T-helper 2 cell treated with Interferon-gamma antibody and Interleukin-4, amounts not matched to agents 5 μg/mL and 100 μg/mL, for 36 hours (primary cell): ENCODE measurements around the gene MSMB.
"Not testable (repeated sequence)": the region's sequence is repeated elsewhere in the genome, so short reads cannot be mapped to it uniquely, and the experiment has no call there.

Experiments used
- DNase-seq: peaks from one replicate; pipeline ENCODE4 v3.0.0; 2021; ENCODE audit warnings: low spot score
- H3K27ac Mint-ChIP-seq: one replicate; pipeline ENCODE4 v1.8.0; 2021; ENCODE audit warnings: mild to moderate bottlenecking, mixed read lengths
- H3K27me3 Mint-ChIP-seq: one replicate; pipeline ENCODE4 v1.8.0; 2021; ENCODE audit warnings: low read depth, mixed read lengths
- H3K36me3 Mint-ChIP-seq: one replicate; pipeline ENCODE4 v1.8.0; 2021; ENCODE audit warnings: low read depth, mixed read lengths
- H3K4me1 Mint-ChIP-seq: one replicate; pipeline ENCODE4 v1.8.0; 2021; ENCODE audit warnings: low read depth, mixed read lengths
- H3K4me3 Mint-ChIP-seq: one replicate; pipeline ENCODE4 v1.8.0; 2022; ENCODE audit warnings: mild to moderate bottlenecking, moderate library complexity, mixed read lengths
- H3K9me3 Mint-ChIP-seq: one replicate; pipeline ENCODE4 v1.8.0; 2021; ENCODE audit warnings: mixed read lengths

Gene MSMB

GRCh38 chr10:46055771-46056170 lies 9.7 kb upstream of the MSMB start:
- Mint-ChIP-seq H3K9me3 (no peaks in the 10 kb centered on the region), H3K27me3 (peaks cover 13% of the 10 kb centered on the region), H3K27ac (no peak overlapping the region), H3K4me1 (peaks cover 6% of the 10 kb centered on the region), H3K4me3 (no peak overlapping the region), H3K36me3 (no peaks in the 10 kb centered on the region)
- no peak for DNase-seq

GRCh38 chr10:46053534-46054434 lies 7.7 kb upstream of the MSMB start:
- Mint-ChIP-seq H3K9me3 (no peaks in the 10 kb centered on the region), H3K36me3 (no peaks in the 10 kb centered on the region), H3K27ac (no peak overlapping the region), H3K27me3 (peaks cover 15% of the 10 kb centered on the region), H3K4me1 (peaks cover 6% of the 10 kb centered on the region), H3K4me3 (no peak overlapping the region)
- no peak for DNase-seq

GRCh38 chr10:46052791-46053375 lies 6.8 kb upstream of the MSMB start:
- Mint-ChIP-seq H3K9me3 (no peaks in the 10 kb centered on the region), H3K4me1 (peaks cover 6% of the 10 kb centered on the region), H3K27ac (no peak overlapping the region), H3K36me3 (no peaks in the 10 kb centered on the region), H3K27me3 (peaks cover 17% of the 10 kb centered on the region), H3K4me3 (no peak overlapping the region)
- no peak for DNase-seq

- H3K27ac Mint-ChIP-seq, result no peak overlapping the region
- H3K4me3 Mint-ChIP-seq, result no peak overlapping the region
- H3K4me1 Mint-ChIP-seq, result peaks cover 6% of the 10 kb centered on the region
- H3K36me3 Mint-ChIP-seq, result no peaks in the 10 kb centered on the region
- H3K9me3 Mint-ChIP-seq, result no peaks in the 10 kb centered on the region
- peaks cover 16% of the 10 kb centered on the region for H3K27me3 Mint-ChIP-seq
- no peak for DNase-seq
These were observed 6.2 kb upstream of the MSMB start for GRCh38 chr10:46052057-46052790.

GRCh38 chr10:46050941-46051623 lies 5.0 kb upstream of the MSMB start:
- Mint-ChIP-seq H3K9me3 (no peaks in the 10 kb centered on the region), H3K27ac (no peak overlapping the region), H3K4me3 (no peak overlapping the region), H3K4me1 (peaks cover 6% of the 10 kb centered on the region), H3K36me3 (no peaks in the 10 kb centered on the region), H3K27me3 (peaks cover 16% of the 10 kb centered on the region)
- DNase-seq, result no peak

- H3K27ac Mint-ChIP-seq, H3K36me3 Mint-ChIP-seq, DNase-seq, H3K9me3 Mint-ChIP-seq, H3K4me1 Mint-ChIP-seq, H3K4me3 Mint-ChIP-seq: not testable (repeated sequence)
- H3K27me3 Mint-ChIP-seq, result peaks cover 16% of the 10 kb centered on the region
These were observed 3.4 kb upstream of the MSMB start for GRCh38 chr10:46049497-46049831.

GRCh38 chr10:46048152-46048551 lies 2.1 kb upstream of the MSMB start:
- DNase-seq, result no peak
- H3K27ac Mint-ChIP-seq, result no peak overlapping the region
- H3K27me3 Mint-ChIP-seq, result peaks cover 12% of the 10 kb centered on the region
- no peak overlapping the region for H3K4me3 Mint-ChIP-seq
- H3K4me1 Mint-ChIP-seq, result peaks cover 3% of the 10 kb centered on the region
- H3K36me3 Mint-ChIP-seq, result no peaks in the 10 kb centered on the region
- H3K9me3 Mint-ChIP-seq, result no peaks in the 10 kb centered on the region

- peaks cover 19% of the 10 kb centered on the region for H3K27me3 Mint-ChIP-seq
- no peak overlapping the region for H3K4me3 Mint-ChIP-seq
- H3K4me1 Mint-ChIP-seq, result no peaks in the 10 kb centered on the region
- no peak overlapping the region for H3K27ac Mint-ChIP-seq
- no peaks in the 10 kb centered on the region for H3K9me3 Mint-ChIP-seq
- no peaks in the 10 kb centered on the region for H3K36me3 Mint-ChIP-seq
- no peak for DNase-seq
These were observed 3.5 kb downstream of the MSMB start for GRCh38 chr10:46042527-46042926.

- Mint-ChIP-seq H3K27ac (no peak overlapping the region), H3K4me1 (no peaks in the 10 kb centered on the region), H3K27me3 (peaks cover 16% of the 10 kb centered on the region), H3K4me3 (no peak overlapping the region), H3K36me3 (no peaks in the 10 kb centered on the region), H3K9me3 (no peaks in the 10 kb centered on the region)
- no peak for DNase-seq
These were observed 6.1 kb downstream of the MSMB start for GRCh38 chr10:46040004-46040403.

- Mint-ChIP-seq H3K9me3 (no peaks in the 10 kb centered on the region), H3K27me3 (peaks cover 14% of the 10 kb centered on the region), H3K36me3 (no peaks in the 10 kb centered on the region), H3K27ac (no peak overlapping the region), H3K4me1 (peaks cover 2% of the 10 kb centered on the region), H3K4me3 (no peak overlapping the region)
- DNase-seq, result no peak
These were observed 8.8 kb downstream of the MSMB start for GRCh38 chr10:46037107-46037825.

GRCh38 chr10:46035923-46036849 lies 9.9 kb downstream of the MSMB start:
- Mint-ChIP-seq H3K27me3 (peaks cover 14% of the 10 kb centered on the region), H3K4me3 (no peak overlapping the region), H3K36me3 (no peaks in the 10 kb centered on the region), H3K4me1 (peaks cover 2% of the 10 kb centered on the region), H3K27ac (no peak overlapping the region), H3K9me3 (no peaks in the 10 kb centered on the region)
- DNase-seq, result no peak

GRCh38 chr10:46033602-46034011 lies 12.5 kb downstream of the MSMB start:
- Mint-ChIP-seq H3K36me3 (peaks cover 3% of the 10 kb centered on the region), H3K9me3 (no peaks in the 10 kb centered on the region), H3K27ac (no peak overlapping the region), H3K4me3 (no peak overlapping the region), H3K27me3 (peaks cover 7% of the 10 kb centered on the region), H3K4me1 (peaks cover 16% of the 10 kb centered on the region)
- DNase-seq, result no peak
